Peyer's patch (tissue), 4 donors: Measurements from ENCODE around the gene ATXN1.
"Not testable (repeated sequence)": the region's sequence is repeated elsewhere in the genome, so short reads cannot be mapped to it uniquely, and the experiment has no call there.

Experiments used
- CTCF ChIP-seq, 6 experiments: fragments of 450-650 bp in 4 of 6; fragments of 200-600 bp in 2 of 6; sonication (generic) in 1 of 6; IDR thresholded peaks; one replicate each; pipeline ENCODE4 v1.5.1; 2017 to 2019; ENCODE audit warnings: antibody characterized with exemption in 6 of 6, mild to moderate bottlenecking in 3 of 6, moderate library complexity in 1 of 6
- POLR2A ChIP-seq, 2 donors: fragments of 450-650 bp; IDR thresholded peaks; one replicate each; pipeline ENCODE4 v1.5.1; 2017; ENCODE audit warnings: antibody characterized with exemption in 2 of 2, mild to moderate bottlenecking in 2 of 2, moderate library complexity in 2 of 2

- TF ChIP-seq CTCF, POLR2A (IDR thresholded peaks at IDR 0.05): not testable (repeated sequence)
Observed at GRCh38 chr6:16628580-16628979, 132.7 kb downstream of the ATXN1 start.
